Measurements from ENCODE around the gene ASB10. TPM values are rescaled to one million over a fixed set of nuclear protein-coding genes. Genes with fewer than 3 reads are reported as not detected.

ASB10 gene, protein sequence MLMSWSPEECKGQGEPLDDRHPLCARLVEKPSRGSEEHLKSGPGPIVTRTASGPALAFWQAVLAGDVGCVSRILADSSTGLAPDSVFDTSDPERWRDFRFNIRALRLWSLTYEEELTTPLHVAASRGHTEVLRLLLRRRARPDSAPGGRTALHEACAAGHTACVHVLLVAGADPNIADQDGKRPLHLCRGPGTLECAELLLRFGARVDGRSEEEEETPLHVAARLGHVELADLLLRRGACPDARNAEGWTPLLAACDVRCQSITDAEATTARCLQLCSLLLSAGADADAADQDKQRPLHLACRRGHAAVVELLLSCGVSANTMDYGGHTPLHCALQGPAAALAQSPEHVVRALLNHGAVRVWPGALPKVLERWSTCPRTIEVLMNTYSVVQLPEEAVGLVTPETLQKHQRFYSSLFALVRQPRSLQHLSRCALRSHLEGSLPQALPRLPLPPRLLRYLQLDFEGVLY
- polyA plus RNA-seq (2013), result not detected

DNA sequence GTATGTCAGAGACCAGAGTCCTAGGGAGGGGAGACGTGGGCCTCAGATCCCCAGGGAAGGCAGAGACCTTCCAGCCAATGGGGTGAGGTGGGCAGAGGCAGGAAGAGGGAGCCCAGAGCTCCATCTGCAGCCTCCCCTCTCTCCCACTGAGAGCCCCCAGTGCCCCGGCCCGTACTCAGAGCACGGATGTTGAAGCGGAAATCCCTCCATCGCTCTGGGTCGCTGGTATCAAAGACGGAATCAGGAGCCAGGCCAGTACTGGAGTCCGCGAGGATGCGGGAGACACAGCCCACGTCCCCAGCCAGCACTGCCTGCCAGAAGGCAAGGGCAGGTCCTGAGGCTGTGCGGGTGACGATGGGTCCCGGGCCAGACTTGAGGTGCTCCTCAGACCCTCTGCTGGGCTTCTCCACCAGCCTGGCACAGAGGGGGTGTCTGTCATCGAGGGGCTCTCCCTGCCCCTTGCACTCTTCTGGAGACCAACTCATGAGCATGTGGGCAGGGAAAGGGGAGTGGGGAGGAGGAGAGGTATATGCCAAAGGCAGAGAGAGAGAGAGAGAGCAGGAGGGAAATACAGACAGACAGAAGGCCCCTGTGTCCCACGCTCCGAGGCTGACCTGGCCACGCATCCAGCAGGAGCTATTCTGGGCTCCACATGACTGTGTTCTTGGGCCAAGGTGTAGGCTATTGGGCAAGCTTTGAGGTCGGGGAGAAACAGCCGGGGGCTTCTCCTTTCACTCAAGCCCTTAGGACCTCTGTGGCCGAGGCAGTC lies at the start of gene ASB10:
Gene ASB10 (minus strand): TSS at position 611 of the 769 bp plus-strand sequence. CDS start 120 bp downstream, at position 491.
- WGBS (ENCODE audit: insufficient coverage), result 91% methylated on average over 18 of the region's 22 CpGs
- Histone ChIP-seq H3K36me3 (ENCODE audit: control insufficient read depth in 4 of 4, insufficient read depth in 4 of 4, low read length in 3 of 4) (no peaks in the 10 kb centered on the region), H3K27ac (ENCODE audit: insufficient read depth in 1 of 2, low read depth in 1 of 2, low read length in 2 of 2, poor library complexity in 1 of 2, severe bottlenecking in 2 of 2) (no peak within 1 kb of the TSS), H3K4me3 (ENCODE audit: control insufficient read depth in 1 of 7, extremely low read depth in 1 of 7, insufficient read depth in 4 of 7, low read depth in 2 of 7, low read length in 6 of 7) (no peak within 1 kb of the TSS), H3K4me1 (ENCODE audit: control extremely low read depth in 1 of 4, control insufficient read depth in 4 of 4, insufficient read depth in 4 of 4, low read length in 3 of 4) (no peaks in the 10 kb centered on the region), H3K9me3 (ENCODE audit: control extremely low read depth in 1 of 5, control insufficient read depth in 4 of 5, insufficient read depth in 2 of 5, low read depth in 1 of 5, low read length in 4 of 5) (no peaks in the 10 kb centered on the region), H3K27me3 (replicated peaks in 2 of 5; ENCODE audit: control insufficient read depth in 4 of 5, insufficient read depth in 5 of 5, low read length in 4 of 5) (peaks cover 0 to 7% (median 0%) of the 10 kb centered on the region in 5 experiments)
- CTCF ChIA-PET, result no interaction called here
- POLR2A ChIA-PET, result no interaction called here
- no peak for DNase-seq

GRCh38 chr7:151236406-151236805 lies 49.4 kb upstream of the ASB10 start:
- POLR2A ChIA-PET, result interaction anchor here (0.5 to 0.7 kb wide), 2 partner anchors 9 kb away, joined by 3 to 4 read pairs; partner anchors contain the start of gene ABCF2
- DNase-seq, result no peak
- peaks cover 11 to 63% (median 54%) of the 10 kb centered on the region in 4 experiments for H3K36me3 ChIP-seq (ENCODE audit: control insufficient read depth in 4 of 4, insufficient read depth in 4 of 4, low read length in 3 of 4)

GRCh38 chr7:151235091-151235787 lies 48.2 kb upstream of the ASB10 start:
- 96% methylated on average over 28 of the region's 28 CpGs for WGBS (ENCODE audit: insufficient coverage)
- POLR2A ChIA-PET, result interaction anchor here (3.4 kb wide), 1 partner anchor 8 kb away, joined by 15 read pairs; no protein-coding TSS in a partner anchor
- no peak for DNase-seq
- H3K4me1 ChIP-seq (ENCODE audit: control extremely low read depth in 1 of 4, control insufficient read depth in 4 of 4, insufficient read depth in 4 of 4, low read length in 3 of 4), result peaks cover 8 to 30% (median 25%) of the 10 kb centered on the region in 4 experiments
- no peaks in the 10 kb centered on the region for H3K9me3 ChIP-seq (ENCODE audit: control extremely low read depth in 1 of 5, control insufficient read depth in 4 of 5, insufficient read depth in 2 of 5, low read depth in 1 of 5, low read length in 4 of 5)
- peaks cover 11 to 59% (median 49%) of the 10 kb centered on the region in 4 experiments for H3K36me3 ChIP-seq (ENCODE audit: control insufficient read depth in 4 of 4, insufficient read depth in 4 of 4, low read length in 3 of 4)
- H3K4me3 ChIP-seq (ENCODE audit: control insufficient read depth in 1 of 7, extremely low read depth in 1 of 7, insufficient read depth in 4 of 7, low read depth in 2 of 7, low read length in 6 of 7), result no peak overlapping the region
- no peak overlapping the region for H3K27ac ChIP-seq (ENCODE audit: insufficient read depth in 1 of 2, low read depth in 1 of 2, low read length in 2 of 2, poor library complexity in 1 of 2, severe bottlenecking in 2 of 2)
- CTCF ChIA-PET, result interaction anchor here (1.0 to 5.8 kb wide), 2 partner anchors 10 to 13 kb away, joined by 3 to 72 read pairs; partner anchors contain the start of gene SMARCD3
- H3K27me3 ChIP-seq (replicated peaks in 2 of 5; ENCODE audit: control insufficient read depth in 4 of 5, insufficient read depth in 5 of 5, low read length in 4 of 5), result no peaks in the 10 kb centered on the region

More at GRCh38 chr7:151236406-151236805, 49.4 kb upstream of the ASB10 start:
- CTCF ChIA-PET, result interaction anchor here (0.6 to 5.8 kb wide), 8 partner anchors 8 to 124 kb away, joined by 3 to 72 read pairs (median 4); partner anchors contain the start of gene SMARCD3
- Histone ChIP-seq H3K9me3 (ENCODE audit: control extremely low read depth in 1 of 5, control insufficient read depth in 4 of 5, insufficient read depth in 2 of 5, low read depth in 1 of 5, low read length in 4 of 5) (no peaks in the 10 kb centered on the region), H3K27me3 (replicated peaks in 2 of 5; ENCODE audit: control insufficient read depth in 4 of 5, insufficient read depth in 5 of 5, low read length in 4 of 5) (no peaks in the 10 kb centered on the region), H3K4me3 (ENCODE audit: control insufficient read depth in 1 of 7, extremely low read depth in 1 of 7, insufficient read depth in 4 of 7, low read depth in 2 of 7, low read length in 6 of 7) (no peak overlapping the region), H3K4me1 (ENCODE audit: control extremely low read depth in 1 of 4, control insufficient read depth in 4 of 4, insufficient read depth in 4 of 4, low read length in 3 of 4) (peaks cover 8 to 30% (median 24%) of the 10 kb centered on the region in 4 experiments), H3K27ac (ENCODE audit: insufficient read depth in 1 of 2, low read depth in 1 of 2, low read length in 2 of 2, poor library complexity in 1 of 2, severe bottlenecking in 2 of 2) (no peak overlapping the region)
- 100% methylated on average over 13 of the region's 13 CpGs for WGBS (ENCODE audit: insufficient coverage)

GRCh38 chr7:151233804-151234203 lies 46.8 kb upstream of the ASB10 start:
- Histone ChIP-seq H3K27me3 (replicated peaks in 2 of 5; ENCODE audit: control insufficient read depth in 4 of 5, insufficient read depth in 5 of 5, low read length in 4 of 5) (no peaks in the 10 kb centered on the region), H3K27ac (ENCODE audit: insufficient read depth in 1 of 2, low read depth in 1 of 2, low read length in 2 of 2, poor library complexity in 1 of 2, severe bottlenecking in 2 of 2) (peak overlapping the region; percentile 98), H3K36me3 (ENCODE audit: control insufficient read depth in 4 of 4, insufficient read depth in 4 of 4, low read length in 3 of 4) (peaks cover 6 to 45% (median 36%) of the 10 kb centered on the region in 4 experiments), H3K4me1 (ENCODE audit: control extremely low read depth in 1 of 4, control insufficient read depth in 4 of 4, insufficient read depth in 4 of 4, low read length in 3 of 4) (peaks cover 8 to 30% (median 25%) of the 10 kb centered on the region in 4 experiments), H3K9me3 (ENCODE audit: control extremely low read depth in 1 of 5, control insufficient read depth in 4 of 5, insufficient read depth in 2 of 5, low read depth in 1 of 5, low read length in 4 of 5) (no peaks in the 10 kb centered on the region), H3K4me3 (ENCODE audit: control insufficient read depth in 1 of 7, extremely low read depth in 1 of 7, insufficient read depth in 4 of 7, low read depth in 2 of 7, low read length in 6 of 7) (peak overlapping the region in 6 of 7 experiments; percentile 92 to 98 (median 96))
- 57% methylated on average over 8 of the region's 9 CpGs for WGBS (ENCODE audit: insufficient coverage)
- ChIA-PET CTCF (interaction anchor here (1.0 to 5.8 kb wide), 2 partner anchors 12 kb away, joined by 3 to 72 read pairs; partner anchors contain the start of gene SMARCD3), POLR2A (interaction anchor here (1.9 to 3.4 kb wide), 2 partner anchors 10 to 26 kb away, joined by 6 to 15 read pairs; no protein-coding TSS in a partner anchor)
- no peak for DNase-seq

GRCh38 chr7:151232917-151233701 lies 46.1 kb upstream of the ASB10 start:
- H3K27me3 ChIP-seq (replicated peaks in 2 of 5; ENCODE audit: control insufficient read depth in 4 of 5, insufficient read depth in 5 of 5, low read length in 4 of 5), result no peaks in the 10 kb centered on the region
- DNase-seq, result peak; percentile 93 to 97 (median 96)
- H3K4me1 ChIP-seq (ENCODE audit: control extremely low read depth in 1 of 4, control insufficient read depth in 4 of 4, insufficient read depth in 4 of 4, low read length in 3 of 4), result peaks cover 8 to 31% (median 27%) of the 10 kb centered on the region in 4 experiments
- peaks cover 6 to 38% (median 32%) of the 10 kb centered on the region in 4 experiments for H3K36me3 ChIP-seq (ENCODE audit: control insufficient read depth in 4 of 4, insufficient read depth in 4 of 4, low read length in 3 of 4)
- POLR2A ChIA-PET, result interaction anchor here (1.0 to 3.4 kb wide), 4 partner anchors 11 to 42 kb away, joined by 3 to 15 read pairs (median 5); no protein-coding TSS in a partner anchor
- CTCF ChIA-PET, result interaction anchor here (0.8 to 5.8 kb wide), 3 partner anchors 12 to 25 kb away, joined by 3 to 72 read pairs (median 5); partner anchors contain the start of gene SMARCD3
- under 1% methylated on average over 36 of the region's 36 CpGs for WGBS (ENCODE audit: insufficient coverage)
- H3K27ac ChIP-seq (ENCODE audit: insufficient read depth in 1 of 2, low read depth in 1 of 2, low read length in 2 of 2, poor library complexity in 1 of 2, severe bottlenecking in 2 of 2), result peak overlapping the region; percentile 98
- peak overlapping the region; percentile 92 to 98 (median 97) for H3K4me3 ChIP-seq (ENCODE audit: control insufficient read depth in 1 of 7, extremely low read depth in 1 of 7, insufficient read depth in 4 of 7, low read depth in 2 of 7, low read length in 6 of 7)
- no peaks in the 10 kb centered on the region for H3K9me3 ChIP-seq (ENCODE audit: control extremely low read depth in 1 of 5, control insufficient read depth in 4 of 5, insufficient read depth in 2 of 5, low read depth in 1 of 5, low read length in 4 of 5)
